Astrocyte of the spinal cord (primary cell): ENCODE data around the gene KANK3.
"Not testable (repeated sequence)": the region's sequence is repeated elsewhere in the genome, so short reads cannot be mapped to it uniquely, and the experiment has no call there.

ENCODE experiments used
- DNase-seq: peaks from one replicate; pipeline ENCODE4 v3.0.0; 2011; ENCODE audit warnings: low read depth, low spot score
- H3K4me3 ChIP-seq: 2 replicates; pipeline ENCODE4 v1.5.1; 2011; ENCODE audit warnings: low read depth, mild to moderate bottlenecking, low read length, moderate library complexity
- CTCF ChIP-seq: IDR thresholded peaks from 2 replicates; pipeline ENCODE4 v1.5.1; 2012; ENCODE audit warnings: low read depth, mild to moderate bottlenecking, low read length, inconsistent platforms
- in situ Hi-C: cut with HindIII; loops from 2 replicates; pipeline ENCODE4 v1.10.0; 2017; ENCODE audit warnings: low sequenced_read_pairs

Gene KANK3

GRCh38 chr19:8355631-8356402 lies 12.8 kb upstream of the KANK3 start:
- DNase-seq = peak; percentile 97
- in situ Hi-C loops = no loop called here
- no peak for TF ChIP-seq CTCF
- no peak overlapping the region for H3K4me3 ChIP-seq

- H3K4me3 ChIP-seq, in situ Hi-C loops, DNase-seq: not testable (repeated sequence)
Observed at GRCh38 chr19:8352845-8353244, 9.8 kb upstream of the KANK3 start.

- H3K4me3 ChIP-seq = no peak overlapping the region
- DNase-seq = no peak
- in situ Hi-C loops = no loop called here
- TF ChIP-seq CTCF = no peak
Observed at GRCh38 chr19:8352134-8352827, 9.2 kb upstream of the KANK3 start.

- in situ Hi-C loops, H3K4me3 ChIP-seq, DNase-seq: not testable (repeated sequence)
Observed at GRCh38 chr19:8349629-8350372, 6.7 kb upstream of the KANK3 start.

GRCh38 chr19:8343483-8343844 lies 402 bp upstream of the KANK3 start:
- TF ChIP-seq CTCF = no peak
- no peak for DNase-seq
- in situ Hi-C loops = no loop called here
- peak overlapping the region; percentile 40 for H3K4me3 ChIP-seq

- in situ Hi-C loops = no loop called here
- DNase-seq = no peak
- no peak for TF ChIP-seq CTCF
- no peak overlapping the region for H3K4me3 ChIP-seq
Observed at GRCh38 chr19:8342316-8342683, 762 bp downstream of the KANK3 start.

GRCh38 chr19:8341504-8341903 lies 1.6 kb downstream of the KANK3 start:
- H3K4me3 ChIP-seq, in situ Hi-C loops, DNase-seq: not testable (repeated sequence)
